GM18502 (cell line): ENCODE data around the gene NEK1.
"Not testable (repeated sequence)": the region's sequence is repeated elsewhere in the genome, so short reads cannot be mapped to it uniquely, and the experiment has no call there.

Experiments used
- ATAC-seq: cut with Tn5 transposase; IDR thresholded peaks from one replicate; pipeline ENCODE4 v1.9.1; 2021; ENCODE audit warnings: mild to moderate bottlenecking; ENCODE audit not compliant: unreplicated experiment, poor library complexity

The NEK1 gene

DNA sequence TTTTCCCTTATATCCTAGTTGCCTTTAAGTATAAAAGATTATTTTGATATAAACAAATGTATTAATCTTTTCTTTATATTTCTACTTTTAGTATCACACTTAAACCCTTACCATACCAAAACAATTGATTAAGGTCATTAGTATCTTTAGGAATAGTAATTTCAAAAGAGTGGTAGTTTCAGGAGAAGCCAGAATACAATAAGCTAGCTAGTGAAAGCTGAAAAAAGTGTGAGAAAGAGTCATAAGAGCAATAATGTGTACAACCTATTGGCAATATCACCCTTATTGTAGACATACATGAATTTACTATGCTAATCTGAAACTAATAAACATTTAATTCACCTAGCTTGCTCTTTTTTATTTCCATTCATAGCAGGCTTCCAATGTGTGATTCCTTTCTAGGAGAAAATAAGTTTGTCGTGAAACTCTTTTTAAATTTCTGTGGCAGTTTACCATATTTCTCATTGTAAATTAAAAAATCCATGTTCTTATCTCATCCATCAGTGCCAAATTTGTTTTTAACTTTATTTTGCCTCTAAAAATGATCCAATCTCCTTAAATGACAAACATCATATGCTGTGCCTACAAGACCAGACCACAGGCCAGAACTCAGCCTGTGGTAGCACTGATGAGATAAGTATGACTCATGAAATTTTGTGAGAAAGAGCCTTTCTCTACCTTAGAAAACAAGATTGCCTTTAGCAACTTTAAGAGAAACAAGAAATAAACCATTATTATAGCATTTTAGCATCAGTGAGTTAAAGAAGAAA is 8.1 kb downstream of the NEK1 start:
- peak; percentile 82 for ATAC-seq

DNA sequence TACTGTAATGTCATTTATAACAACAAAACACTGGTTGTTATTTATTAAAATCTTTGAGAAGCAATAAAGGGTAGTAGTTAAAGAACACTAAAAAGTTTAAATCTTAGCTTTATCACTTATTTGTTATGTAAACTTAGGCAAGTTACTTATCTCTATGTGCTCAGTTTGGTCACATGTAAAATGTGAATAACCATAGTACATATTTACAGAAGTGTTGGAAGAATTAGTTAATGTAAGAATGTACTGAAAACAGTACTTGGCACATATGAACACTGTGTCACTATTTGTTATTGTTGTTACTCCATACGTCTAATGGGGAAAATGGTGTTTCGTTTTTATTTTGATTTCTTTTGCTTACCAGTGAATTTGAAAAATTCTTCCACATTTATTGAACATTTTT is 9.1 kb downstream of the NEK1 start:
- no peak for ATAC-seq

DNA sequence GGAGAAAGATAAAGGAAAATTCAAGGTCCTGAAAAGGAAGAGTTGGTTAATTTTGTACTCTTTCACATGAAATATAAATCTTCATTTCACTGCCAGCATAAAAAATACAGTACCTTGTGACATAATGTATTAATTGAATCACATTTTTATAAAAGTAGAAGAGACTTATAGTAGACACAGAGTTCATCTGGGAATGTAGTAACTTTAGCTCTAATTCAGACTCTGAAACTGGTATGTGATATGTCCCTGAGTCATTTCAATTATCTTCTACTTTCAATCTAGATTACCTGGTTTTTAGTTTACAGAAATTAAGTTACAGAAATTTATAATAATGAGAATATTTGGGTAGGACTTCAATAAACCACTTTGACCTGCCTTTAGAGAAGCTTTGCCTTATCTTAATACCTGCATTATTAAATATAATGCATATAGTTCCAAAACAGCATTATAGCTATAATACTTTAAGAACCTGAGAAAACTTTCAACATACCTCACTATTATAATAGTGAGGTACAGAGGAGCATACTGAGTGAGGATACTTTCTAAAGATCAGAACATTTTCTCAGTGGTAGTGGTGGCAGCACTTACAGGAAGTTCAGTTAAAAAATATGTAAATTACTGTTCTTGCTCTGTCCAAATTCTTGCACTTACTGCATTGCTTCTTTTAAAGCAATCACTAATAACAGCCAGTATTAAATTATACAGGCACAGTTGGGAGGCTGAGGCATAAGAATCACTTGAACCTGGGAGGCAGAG is 11.2 kb downstream of the NEK1 start:
- peak; percentile 65 for ATAC-seq

DNA sequence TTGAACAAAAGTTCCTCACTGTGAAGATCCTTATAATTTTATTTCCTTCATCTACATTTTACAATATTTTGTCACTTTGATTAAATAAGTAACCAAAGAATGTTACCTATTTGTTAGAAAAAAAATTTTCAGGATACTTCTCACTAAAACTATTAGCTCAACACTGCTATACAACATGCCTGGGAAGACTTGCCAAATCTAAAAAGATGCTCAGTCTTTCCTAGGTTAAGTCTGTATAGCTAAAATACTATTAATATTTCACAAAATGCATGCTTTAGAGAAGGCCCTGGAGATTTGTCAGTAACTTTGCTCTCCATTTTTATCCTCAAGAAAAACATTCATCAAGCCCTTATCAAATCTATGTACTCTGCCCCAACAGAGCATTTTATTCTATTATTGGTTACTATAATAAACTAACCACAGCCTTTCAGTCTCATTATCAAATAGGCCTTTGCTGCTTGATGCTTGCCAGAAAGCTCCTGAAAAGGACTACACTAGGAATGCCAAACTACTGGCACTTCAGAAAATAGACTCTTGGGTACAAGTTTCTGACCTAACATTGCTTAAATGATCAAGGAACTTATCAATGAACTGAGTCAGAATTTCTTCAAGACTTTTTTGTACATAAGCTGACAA is 17.7 kb downstream of the NEK1 start:
- no peak for ATAC-seq

DNA sequence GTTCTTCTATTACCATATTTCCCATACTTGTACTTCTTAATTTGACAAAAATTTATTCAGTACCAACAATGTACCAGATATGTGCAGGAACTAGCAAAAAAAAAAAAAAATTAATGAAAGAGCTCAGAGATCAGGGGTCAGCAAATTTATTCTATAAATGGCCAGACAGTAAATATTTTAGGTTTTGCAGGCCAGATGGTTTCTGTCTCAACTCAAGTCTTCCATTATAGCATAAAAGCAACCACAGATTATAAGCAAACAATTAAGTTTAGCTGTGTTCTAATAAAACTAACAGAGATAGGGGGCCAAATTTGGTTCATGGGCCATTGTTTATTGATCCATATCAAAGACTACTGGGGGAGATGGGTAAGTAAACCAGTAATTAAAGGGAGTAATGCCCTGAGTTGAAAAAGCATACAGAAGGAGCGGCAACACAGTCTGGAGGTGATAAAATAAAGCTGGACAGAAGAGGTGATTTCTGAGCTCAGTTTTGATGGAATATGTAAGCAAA is 19.3 kb downstream of the NEK1 start:
- no peak for ATAC-seq

DNA sequence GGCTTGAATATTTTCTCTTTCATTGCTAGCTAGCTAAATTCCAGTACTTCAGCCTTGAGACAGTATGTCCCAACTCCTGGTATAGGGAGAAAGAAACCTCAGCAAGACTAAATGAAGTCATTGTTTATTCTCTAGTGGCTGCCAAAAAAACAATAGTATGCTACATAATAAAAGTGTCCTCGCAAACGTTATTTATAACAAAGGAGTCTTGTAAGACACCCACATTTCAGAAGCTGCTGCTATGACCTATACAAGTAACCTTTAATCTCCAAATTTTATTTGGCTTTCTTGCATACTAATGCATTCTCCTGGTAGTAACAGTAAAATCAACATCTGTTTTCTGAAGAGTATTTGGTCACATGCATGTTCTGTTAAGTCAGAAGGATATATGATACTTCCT is 28.8 kb downstream of the NEK1 start:
- ATAC-seq, result no peak

DNA sequence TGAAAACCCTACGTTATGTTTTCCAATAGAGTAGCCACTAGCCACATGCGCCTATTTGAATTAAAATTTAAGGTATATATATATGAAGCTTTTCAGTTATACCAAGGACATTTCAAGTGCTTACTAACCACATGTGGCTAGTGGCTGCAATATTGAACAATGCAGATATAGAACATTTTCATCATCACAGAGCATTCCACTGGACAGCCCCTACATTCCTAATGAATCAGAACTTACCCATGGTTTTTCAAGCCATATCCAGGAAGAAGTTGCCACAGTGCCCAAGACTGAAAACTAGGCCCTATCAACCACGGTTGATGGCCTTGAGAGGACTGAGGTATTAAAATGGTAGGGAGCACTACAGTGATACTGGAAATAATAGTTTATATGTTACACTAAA is 29.7 kb downstream of the NEK1 start:
- peak; percentile 28 for ATAC-seq

DNA sequence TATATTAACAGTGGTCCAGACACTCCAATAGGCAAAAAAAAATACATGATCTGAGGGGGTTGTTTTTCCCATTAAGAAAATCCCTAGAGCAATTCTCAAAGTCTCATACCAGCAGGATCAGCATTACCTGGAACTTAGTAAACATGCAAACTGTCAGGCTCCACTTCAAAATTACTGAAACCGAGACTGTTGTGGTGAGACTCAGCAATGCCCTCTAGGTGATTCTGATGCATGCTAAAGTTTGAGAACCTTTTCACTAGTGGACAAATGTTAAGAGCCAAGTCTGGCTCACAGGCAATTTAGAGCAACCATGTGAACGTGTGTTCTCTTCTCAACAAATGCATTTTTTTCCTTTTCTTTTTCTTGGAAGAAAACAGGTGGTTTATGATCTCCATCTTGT is 30.2 kb downstream of the NEK1 start:
- ATAC-seq, result peak; percentile 96

DNA sequence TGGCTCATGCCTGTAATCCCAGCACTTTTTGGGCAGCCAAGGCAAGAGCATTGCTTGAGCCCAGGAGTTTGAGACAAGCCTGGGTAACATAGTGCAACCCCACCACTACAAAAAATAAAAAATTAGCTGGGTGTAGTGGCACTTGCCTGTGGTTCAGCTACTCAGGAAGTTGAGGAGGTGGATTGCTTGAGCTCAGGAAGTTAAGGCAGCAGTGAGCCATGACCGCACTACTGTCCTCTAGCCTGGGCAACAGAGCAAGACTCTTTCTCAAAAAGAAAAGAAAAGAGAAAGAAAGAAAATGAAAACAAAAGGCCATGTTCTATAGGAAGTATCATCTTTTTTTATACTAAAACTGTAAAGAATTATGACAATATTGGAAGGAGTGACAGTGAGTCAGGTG is 38.5 kb downstream of the NEK1 start:
- ATAC-seq, result peak; percentile 68

DNA sequence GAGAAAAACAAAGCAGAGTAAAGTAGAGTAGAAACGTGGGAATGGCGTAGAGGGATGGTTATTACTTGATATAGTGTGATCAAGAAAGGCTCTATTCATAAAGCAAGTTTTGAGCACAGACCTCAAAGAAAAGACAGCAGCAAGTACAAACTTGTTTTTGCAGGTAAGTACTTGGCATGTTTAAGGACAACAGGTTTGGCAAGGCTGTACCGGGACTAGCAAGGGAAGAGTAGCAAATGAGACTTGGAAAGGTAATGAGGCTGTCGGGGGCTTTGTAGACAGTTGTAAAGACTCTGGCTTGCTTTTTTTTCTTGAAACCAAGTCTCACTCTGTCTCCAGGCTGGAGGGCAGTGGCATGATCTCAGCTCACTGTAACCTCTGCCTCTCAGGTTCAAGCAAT is 40.9 kb downstream of the NEK1 start:
- ATAC-seq, result no peak

DNA sequence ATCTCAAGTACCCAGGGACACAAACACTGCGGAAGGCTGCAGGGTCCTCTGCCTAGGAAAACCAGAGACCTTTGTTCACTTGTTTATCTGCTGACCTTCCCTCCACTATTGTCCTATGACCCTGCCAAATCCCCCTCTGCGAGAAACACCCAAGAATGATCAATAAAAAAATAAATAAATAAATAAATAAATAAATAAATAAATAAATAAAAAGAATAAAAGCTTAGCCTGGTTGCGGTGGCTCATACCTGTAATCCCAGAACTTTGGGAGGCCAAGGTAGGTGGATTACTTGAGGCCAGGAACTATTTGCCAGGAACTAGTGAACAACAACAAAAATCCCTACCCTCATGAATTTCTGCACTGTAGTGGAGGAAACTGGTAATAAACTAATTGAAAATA is 41.4 kb downstream of the NEK1 start:
- ATAC-seq, result not testable (repeated sequence)

DNA sequence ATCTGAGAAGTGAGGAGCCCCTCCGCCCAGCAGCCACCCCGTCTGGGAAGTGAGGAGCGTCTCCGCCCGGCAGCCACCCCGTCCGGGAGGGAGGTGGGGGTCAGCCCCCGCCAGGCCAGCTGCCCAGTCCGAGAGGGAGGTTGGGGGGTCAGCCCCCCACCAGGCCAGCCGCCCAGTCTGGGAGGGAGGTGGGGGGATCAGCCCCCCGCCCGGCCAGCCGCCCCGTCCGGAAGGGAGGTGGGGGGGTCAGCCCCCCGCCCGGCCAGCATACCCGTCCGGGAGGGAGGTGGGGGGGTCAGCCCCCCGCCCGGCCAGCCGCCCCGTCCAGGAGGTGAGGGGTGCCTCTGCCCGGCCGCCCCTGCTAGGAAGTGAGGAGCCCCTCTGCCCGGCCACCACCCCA is 42.1 kb downstream of the NEK1 start:
- ATAC-seq, result not testable (repeated sequence)

DNA sequence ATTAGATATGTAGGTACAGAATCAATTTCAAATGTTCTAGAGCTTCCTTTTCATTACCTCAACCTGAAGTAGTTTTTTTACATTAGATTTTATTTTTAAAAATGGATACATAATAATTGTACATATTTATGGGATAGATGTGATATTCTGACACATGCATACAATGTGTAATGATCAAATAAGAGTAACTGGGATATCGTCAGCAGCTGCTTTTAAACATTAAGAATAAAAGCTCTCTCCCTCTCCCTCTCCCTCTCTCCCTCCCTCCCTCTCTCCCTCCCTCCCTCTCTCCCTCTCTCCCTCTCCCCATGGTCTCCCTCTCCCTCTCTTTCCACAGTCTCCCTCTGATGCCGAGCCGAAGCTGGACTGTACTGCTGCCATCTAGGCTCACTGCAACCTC is 43.2 kb downstream of the NEK1 start:
- ATAC-seq, result not testable (repeated sequence)

DNA sequence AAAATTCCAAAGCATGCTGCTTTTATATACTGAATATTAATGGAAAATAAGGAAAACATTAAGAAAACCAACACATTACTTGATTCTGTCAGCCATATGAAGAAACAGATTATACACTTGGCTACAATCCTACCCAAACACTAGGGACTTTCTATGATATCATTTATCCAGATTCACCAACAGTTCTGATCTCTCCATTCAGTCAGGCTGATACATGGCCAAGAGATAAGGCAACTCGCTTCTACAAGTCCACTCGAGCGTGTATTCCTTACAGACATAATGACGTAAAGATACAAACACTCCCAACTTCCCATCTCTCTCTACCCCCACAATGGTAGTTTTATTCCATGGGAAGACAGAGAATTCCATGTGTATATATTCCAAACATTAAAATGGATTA is 44.5 kb downstream of the NEK1 start:
- ATAC-seq, result no peak

DNA sequence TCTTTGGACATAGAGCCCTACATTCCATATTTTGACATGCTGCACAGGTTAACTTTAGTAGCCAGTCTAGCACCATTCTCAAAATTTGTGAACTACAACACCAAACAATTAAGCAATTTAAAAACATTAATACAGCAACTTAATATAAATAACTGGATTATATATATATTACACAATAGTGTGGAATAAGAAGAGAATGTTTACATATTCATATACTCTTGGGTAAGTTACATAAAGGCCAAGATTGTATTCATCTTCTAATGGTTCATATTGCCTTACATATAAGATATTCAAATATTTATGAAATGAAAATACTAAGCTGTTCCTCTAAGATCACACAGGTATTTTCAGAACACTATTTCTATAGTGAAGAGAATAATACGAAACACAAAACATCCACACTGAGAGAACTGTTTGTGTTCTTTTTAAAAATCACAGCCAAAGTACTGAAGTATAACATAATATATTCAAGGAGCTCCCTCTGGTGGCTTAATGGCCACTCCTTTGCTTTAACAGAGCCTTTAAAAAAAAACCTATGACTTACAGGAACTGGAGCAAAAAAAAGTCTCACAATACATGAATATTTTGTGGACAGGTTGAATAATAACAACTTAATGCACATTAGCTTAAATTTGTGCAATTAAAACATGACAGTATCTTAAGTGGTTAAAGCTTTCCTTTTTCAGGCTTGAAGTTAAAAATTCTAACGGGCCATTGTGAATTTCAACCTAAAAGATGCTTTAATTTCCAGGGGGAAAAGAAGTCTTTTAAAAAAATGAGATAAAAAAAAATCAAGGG is 46.2 kb downstream of the NEK1 start:
- peak; percentile 88 for ATAC-seq

DNA sequence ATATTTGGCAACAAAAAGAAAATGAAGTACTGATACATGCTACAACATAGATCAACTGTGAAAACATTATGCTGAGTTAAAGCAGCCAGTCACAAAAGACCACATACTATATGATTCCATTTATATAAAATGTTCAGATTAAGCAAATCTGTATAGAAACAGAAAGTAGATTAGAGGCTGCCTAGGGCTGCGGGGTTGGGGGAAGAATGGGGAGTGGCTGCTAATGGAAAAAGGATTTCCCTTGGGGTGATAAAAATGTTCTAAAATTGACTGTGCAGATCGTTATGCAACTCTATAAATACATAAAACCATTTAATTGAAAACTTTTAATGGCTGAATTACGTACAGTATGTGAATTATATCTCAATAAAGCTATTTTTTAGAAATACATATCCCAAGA is 46.8 kb downstream of the NEK1 start:
- ATAC-seq, result no peak

DNA sequence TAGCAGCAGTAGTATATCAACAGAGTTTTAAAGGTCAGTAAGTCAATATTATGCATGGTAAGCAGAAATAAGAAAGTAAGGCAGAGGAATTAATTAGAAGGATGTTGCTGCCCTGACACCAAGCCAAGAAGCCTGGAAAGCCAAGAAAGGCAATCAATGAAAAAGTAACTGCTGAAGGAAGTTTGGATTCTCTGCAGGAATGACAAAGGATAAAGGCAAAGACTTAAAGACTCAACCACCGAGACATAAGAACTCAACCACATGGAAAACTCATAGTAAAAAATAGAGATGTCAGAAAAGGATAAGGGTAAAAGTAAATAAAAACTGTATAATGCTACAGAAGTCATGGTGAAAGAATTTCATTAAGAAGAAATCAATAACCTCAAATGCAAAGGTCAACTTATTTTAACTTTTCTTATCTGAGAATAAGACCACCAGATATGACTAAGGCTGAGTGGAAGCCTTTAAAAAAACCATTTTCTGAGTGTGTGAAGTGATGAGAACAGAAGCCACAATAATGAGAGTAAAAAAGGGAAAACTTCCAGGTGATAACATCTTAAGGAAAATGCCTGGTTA is 55.2 kb downstream of the NEK1 start:
- ATAC-seq, result no peak

DNA sequence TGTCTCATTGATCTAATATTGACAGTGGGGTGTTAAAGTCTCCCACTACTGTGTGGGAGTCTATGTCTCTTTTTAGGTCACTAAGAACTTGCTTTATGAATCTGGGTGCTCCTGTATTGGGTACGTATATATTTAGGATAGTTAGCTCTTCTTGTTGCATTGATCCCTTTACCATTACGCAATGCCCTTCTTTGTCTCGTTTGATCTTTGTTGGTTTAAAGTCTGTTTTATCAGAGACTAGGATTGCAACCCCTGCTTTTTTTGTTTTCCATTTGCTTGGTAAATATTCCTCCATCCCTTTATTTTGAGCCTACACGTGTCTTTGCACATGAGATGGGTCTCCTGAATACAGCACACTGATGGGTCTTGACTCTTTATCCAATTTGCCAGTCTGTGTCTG is 65.8 kb downstream of the NEK1 start:
- ATAC-seq, result not testable (repeated sequence)

DNA sequence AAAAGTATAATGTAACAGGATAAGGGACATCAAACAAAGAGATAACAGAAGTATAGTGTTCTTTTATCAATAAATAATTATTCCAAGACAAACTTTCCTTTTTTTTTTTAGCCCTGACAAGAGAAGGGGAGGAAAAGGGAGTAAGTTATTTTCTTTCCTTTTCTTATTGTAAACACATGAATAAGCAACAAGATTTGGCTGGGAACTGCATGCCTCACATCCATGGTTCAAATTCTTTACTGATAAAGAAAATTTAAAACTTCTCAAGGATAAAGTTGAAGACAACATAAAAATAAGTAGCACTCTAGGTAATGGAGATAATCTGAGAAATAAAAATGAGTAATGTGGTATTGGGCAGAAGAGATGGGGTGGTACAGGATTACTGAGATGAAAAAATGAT is 71.6 kb downstream of the NEK1 start:
- ATAC-seq, result no peak

DNA sequence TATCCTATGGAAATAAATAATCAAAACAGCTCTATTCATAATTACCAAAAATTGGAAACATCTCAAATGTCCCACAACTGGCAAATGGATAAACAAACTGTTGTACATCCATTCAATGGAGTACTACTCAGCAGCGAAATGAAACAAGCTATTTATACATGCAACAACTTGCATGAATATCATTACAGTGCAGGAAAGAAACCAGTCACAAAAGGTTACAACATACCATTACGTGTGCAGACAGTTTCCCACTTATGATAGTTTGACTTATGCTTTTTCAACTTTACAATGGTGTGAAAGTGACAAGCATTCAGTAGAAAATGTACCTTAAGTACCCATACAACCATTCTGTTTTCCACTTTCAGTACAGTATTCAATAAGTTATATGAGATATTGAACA is 82.3 kb downstream of the NEK1 start:
- no peak for ATAC-seq
